ENCODE measurements around the gene DUSP3.

Gene DUSP3

DNA sequence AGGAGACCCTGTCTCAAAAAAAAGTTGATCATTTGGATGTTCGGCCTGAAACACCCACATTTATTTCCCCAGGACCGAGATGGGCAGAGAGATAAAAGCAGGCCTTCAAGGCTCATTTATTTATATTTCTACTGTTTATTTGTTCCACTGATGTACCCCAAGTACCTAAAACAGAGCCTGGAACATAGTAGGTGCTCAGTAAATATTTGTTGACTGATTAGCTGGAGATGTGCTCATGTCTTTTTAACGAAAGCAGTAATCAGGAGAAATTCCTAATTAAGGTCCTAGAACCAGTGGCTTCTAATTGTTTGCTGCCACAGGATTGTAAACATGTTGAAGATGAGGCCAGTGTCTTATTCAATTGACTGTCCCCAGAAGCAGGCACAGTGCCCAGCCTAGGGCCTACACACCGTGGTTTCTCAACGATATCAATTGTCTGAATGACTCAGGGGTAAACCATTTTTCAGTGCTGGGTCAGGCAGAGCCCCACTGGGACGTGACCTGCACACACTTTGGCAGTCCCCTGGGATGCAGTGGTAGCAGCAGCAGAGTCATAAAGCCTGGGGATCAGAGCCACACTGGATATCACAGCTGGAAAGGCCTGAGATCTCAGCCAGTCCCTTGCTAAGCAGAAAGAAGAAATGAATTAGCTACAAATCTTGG, 54.9 kb downstream of the DUSP3 start:
- no peak for DNase-seq

GRCh38 chr17:43722870-43723665, 55.7 kb downstream of the DUSP3 start:
- no peak for DNase-seq

DNA sequence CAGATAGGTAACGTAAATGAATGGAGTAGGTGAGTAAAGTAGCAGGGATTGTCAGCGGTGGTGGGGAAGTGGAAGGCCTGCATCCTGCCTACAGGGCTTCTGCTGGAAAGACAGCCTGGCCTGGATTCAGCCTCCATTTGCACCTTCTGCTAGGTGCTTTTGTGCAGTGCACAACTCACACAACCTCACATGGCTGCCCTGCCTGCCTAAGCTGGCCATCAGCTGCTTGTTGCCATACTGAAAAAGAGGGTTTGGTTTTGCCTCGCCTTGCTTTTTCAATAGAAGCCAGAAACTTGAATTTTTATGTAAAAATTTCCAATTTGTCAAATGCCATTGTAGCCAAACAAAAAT, 56.5 kb downstream of the DUSP3 start:
- DNase-seq = no peak

DNA sequence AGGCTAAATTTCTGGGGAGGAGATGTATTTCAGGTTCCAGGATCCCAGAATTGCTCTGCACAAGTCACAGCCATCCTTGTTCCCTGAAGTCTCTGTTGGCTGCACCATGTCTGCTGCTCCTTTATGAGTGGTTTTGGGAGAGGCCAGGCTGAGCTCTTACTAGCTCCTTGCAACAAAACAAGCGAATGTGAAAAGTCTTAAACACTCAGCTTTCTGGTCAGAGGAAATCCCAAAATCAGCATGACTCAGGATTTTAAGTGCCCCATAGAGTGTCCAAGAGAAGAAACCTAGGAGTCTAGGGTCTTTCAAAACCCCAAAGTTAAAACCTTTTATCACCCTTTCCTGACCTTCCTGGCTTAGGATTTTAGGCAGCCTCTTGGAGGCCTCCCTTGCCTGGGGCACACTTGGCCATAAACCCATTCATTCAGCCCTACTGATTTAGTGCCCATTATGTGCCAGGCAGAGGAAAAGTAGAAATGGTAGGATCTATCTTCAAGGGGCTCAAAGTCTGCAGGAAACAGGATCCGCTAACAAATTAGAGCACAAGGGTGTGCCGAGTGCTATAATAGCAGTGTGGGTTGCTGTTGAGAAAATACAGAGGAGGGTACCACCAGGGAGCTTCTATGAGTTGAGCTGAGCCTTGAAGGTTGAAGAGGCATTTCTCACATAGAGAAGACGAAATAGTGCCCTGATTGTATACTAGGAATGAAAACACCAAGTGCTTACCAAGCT, 57.1 kb downstream of the DUSP3 start:
- no peak for DNase-seq

GRCh38 chr17:43720311-43721060, 58.3 kb downstream of the DUSP3 start:
- DNase-seq = peak; percentile 70

DNA sequence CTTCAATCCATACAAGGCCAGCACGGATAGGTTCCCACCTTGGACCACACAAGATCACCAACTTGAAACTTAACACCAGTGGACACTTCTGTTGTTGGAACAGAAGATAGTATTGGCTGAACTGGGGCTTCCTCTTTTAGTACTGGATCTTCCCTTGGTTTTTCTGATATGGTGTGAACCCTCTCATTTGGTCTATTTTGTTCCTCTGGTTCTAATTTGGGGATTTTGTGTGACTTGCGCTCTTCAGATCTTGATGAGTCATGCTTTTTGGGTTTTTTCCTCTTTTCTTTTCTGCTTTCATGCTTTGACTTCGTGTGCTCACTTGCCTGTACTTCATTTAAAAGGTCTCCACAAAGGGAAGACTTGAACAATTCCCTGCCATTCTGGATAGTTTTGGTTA, 59.2 kb downstream of the DUSP3 start:
- no peak for DNase-seq

- no peak for DNase-seq
These were observed 60.2 kb downstream of the DUSP3 start for GRCh38 chr17:43718544-43718943.

GRCh38 chr17:43717913-43718312, 60.9 kb downstream of the DUSP3 start:
- DNase-seq = no peak
